Esophagus muscularis mucosa (tissue), 4 donors: Measurements from ENCODE around the gene SARS1. TPM values are rescaled to one million over a fixed set of nuclear protein-coding genes. Genes with fewer than 3 reads are reported as not detected.

Source experiments
- DNase-seq: peaks from one replicate; pipeline ENCODE4 v3.0.0-alpha.2; 2017; ENCODE audit errors: extremely low spot score
- H3K27ac ChIP-seq, 4 donors: fragments of 200-600 bp; sonication (generic); replicated peaks in 1 of 4; 1 replicate in 3 of 4; 2 replicates in 1 of 4; pipeline ENCODE4 v1.5.1; 2016 to 2019; ENCODE audit warnings: mild to moderate bottlenecking in 1 of 4
- H3K27me3 ChIP-seq, 4 donors: fragments of 200-600 bp; sonication (generic); one replicate each; pipeline versions ENCODE4 v1.5.1 to v1.6.0; 2016 to 2019
- H3K36me3 ChIP-seq, 4 donors: fragments of 200-600 bp; sonication (generic); one replicate each; pipeline ENCODE4 v1.5.1; 2016 to 2019
- H3K4me1 ChIP-seq, 4 donors: fragments of 200-600 bp; sonication (generic); one replicate each; pipeline ENCODE4 v1.5.1; 2016 to 2019
- H3K4me3 ChIP-seq, 4 donors: fragments of 200-600 bp; sonication (generic); 1 replicate in 2 of 4; 2 replicates in 2 of 4; pipeline ENCODE4 v1.5.1; 2016 to 2019; ENCODE audit warnings: mild to moderate bottlenecking in 4 of 4, moderate library complexity in 1 of 4
- H3K9me3 ChIP-seq, 4 donors: fragments of 200-600 bp; sonication (generic); 1 replicate in 3 of 4; 2 replicates in 1 of 4; pipeline ENCODE4 v1.5.1; 2016 to 2019
- CTCF ChIP-seq, 3 experiments: fragments of 200-600 bp in 2 of 3; fragments of 450-650 bp in 1 of 3; sonication (generic) in 2 of 3; IDR thresholded peaks; one replicate each; pipeline ENCODE4 v1.5.1; 2017 to 2019; ENCODE audit warnings: antibody characterized with exemption in 3 of 3, mild to moderate bottlenecking in 2 of 3, moderate library complexity in 1 of 3
- EP300 ChIP-seq: sonication (generic); formaldehyde crosslinking; IDR thresholded peaks from one replicate; pipeline ENCODE4 v1.6.1; 2017; ENCODE audit warnings: antibody characterized with exemption
- POLR2A ChIP-seq: fragments of 450-650 bp; IDR thresholded peaks from one replicate; pipeline ENCODE4 v1.6.1; 2017; ENCODE audit warnings: antibody characterized with exemption, moderate library complexity, mild to moderate bottlenecking, low read depth
- POLR2AphosphoS5 ChIP-seq, 2 donors: sonication (generic); formaldehyde crosslinking; IDR thresholded peaks; one replicate each; pipeline ENCODE4 v1.6.1; 2017; ENCODE audit warnings: antibody characterized with exemption in 2 of 2
- WGBS: methylation state at CpG from one replicate; pipeline ENCODE4 v1.1.5; 2018; 5-methylcytosine and 5-hydroxymethylcytosine counted together
- intact Hi-C: fragments of 100-400 bp; cut with DNase I; formaldehyde crosslinking; loops from one replicate; pipeline ENCODE4 v1.15.1; 2023
- total RNA-seq, 4 donors: library from RNA; depleted of rRNA; stranded (reverse); fragments of >200 nt; gene quantifications; one replicate each; pipeline versions ENCODE4 v1.1.0 to v1.2.1, GENCODE V29; 2016

The SARS1 gene
- total RNA-seq, 4 donors from 2014 or later: 125 to 180 (median 144) TPM

GRCh38 chr1:109225308-109225707 lies 11.6 kb downstream of the SARS1 start:
- no peak overlapping the region for H3K27ac ChIP-seq
- no peak for TF ChIP-seq POLR2A
- no peak for TF ChIP-seq EP300
- no peak for TF ChIP-seq CTCF (IDR thresholded peaks at IDR 0.05)
- no peak for TF ChIP-seq POLR2AphosphoS5 (IDR thresholded peaks at IDR 0.05)
- no peaks in the 10 kb centered on the region for H3K27me3 ChIP-seq
- H3K9me3 ChIP-seq: no peaks in the 10 kb centered on the region
- peaks cover 0 to 12% (median 4%) of the 10 kb centered on the region in 4 donors for H3K4me1 ChIP-seq
- peaks cover 23 to 68% (median 37%) of the 10 kb centered on the region in 4 donors for H3K36me3 ChIP-seq
- 89% methylated on average over 3 of the region's 3 CpGs for WGBS
- intact Hi-C loops: no loop called here
- DNase-seq: no peak
- H3K4me3 ChIP-seq: no peak overlapping the region

GRCh38 chr1:109225711-109226445 lies 12.2 kb downstream of the SARS1 start:
- Histone ChIP-seq H3K36me3 (peaks cover 25 to 73% (median 43%) of the 10 kb centered on the region in 4 donors), H3K4me1 (peaks cover 0 to 12% (median 4%) of the 10 kb centered on the region in 4 donors), H3K27ac (no peak overlapping the region), H3K27me3 (no peaks in the 10 kb centered on the region), H3K9me3 (no peaks in the 10 kb centered on the region), H3K4me3 (no peak overlapping the region)
- intact Hi-C loops: no loop called here
- 95% methylated on average over 5 of the region's 5 CpGs for WGBS
- no peak for TF ChIP-seq POLR2A
- no peak for TF ChIP-seq POLR2AphosphoS5 (IDR thresholded peaks at IDR 0.05)
- TF ChIP-seq CTCF (IDR thresholded peaks at IDR 0.05): no peak
- no peak for TF ChIP-seq EP300
- DNase-seq: no peak

- intact Hi-C loops: no loop called here
- Histone ChIP-seq H3K9me3 (no peaks in the 10 kb centered on the region), H3K27ac (no peak overlapping the region), H3K4me3 (no peak overlapping the region), H3K27me3 (no peaks in the 10 kb centered on the region), H3K36me3 (peaks cover 47 to 88% (median 66%) of the 10 kb centered on the region in 4 donors), H3K4me1 (peaks cover 0 to 8% (median 3%) of the 10 kb centered on the region in 4 donors)
- WGBS: 74% methylated on average over 3 of the region's 3 CpGs
- TF ChIP-seq EP300 (no peak), POLR2A (no peak), CTCF (IDR thresholded peaks at IDR 0.05) (no peak), POLR2AphosphoS5 (IDR thresholded peaks at IDR 0.05) (no peak)
- DNase-seq: no peak
Measured at GRCh38 chr1:109228167-109228566, 14.4 kb downstream of the SARS1 start.

DNA sequence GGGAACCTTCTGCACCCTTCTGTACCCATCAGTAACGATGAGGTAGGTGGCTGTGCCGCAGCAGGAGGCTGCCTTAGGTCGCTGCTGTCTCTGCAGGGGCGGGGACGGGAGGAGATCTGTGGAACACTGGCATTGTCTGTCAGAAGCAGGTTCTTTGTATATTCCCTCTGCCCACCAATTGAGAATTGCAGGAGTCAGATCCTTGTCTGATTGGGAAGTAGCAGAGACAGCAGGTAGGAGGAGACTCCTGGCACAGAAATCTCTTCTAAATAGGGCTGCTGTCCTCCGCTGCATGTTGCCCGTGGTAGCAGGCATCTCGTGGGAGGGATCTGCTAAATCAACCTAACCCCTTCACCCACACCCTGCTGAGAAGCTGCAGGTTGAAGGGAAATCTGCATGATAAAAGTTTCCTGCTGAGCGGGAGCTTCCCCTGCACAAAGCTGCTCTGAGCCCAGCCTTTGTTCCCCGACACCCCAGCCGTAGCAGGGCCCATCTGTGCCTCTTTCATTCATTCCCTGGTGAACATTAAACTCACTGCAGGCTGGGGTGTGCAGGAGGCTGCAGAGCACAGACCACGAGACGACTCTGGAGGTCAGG lies 15.9 kb downstream of the SARS1 start:
- no peak for TF ChIP-seq POLR2A
- TF ChIP-seq POLR2AphosphoS5 (IDR thresholded peaks at IDR 0.05): no peak
- TF ChIP-seq CTCF (IDR thresholded peaks at IDR 0.05): no peak
- no peak for TF ChIP-seq EP300
- WGBS: 72% methylated on average over 13 of the region's 13 CpGs
- intact Hi-C loops: no loop called here
- Histone ChIP-seq H3K4me1 (peaks cover 0 to 8% (median 1%) of the 10 kb centered on the region in 4 donors), H3K9me3 (no peaks in the 10 kb centered on the region), H3K27ac (no peak overlapping the region), H3K36me3 (peaks cover 60 to 95% (median 75%) of the 10 kb centered on the region in 4 donors), H3K4me3 (no peak overlapping the region), H3K27me3 (no peaks in the 10 kb centered on the region)
- no peak for DNase-seq
